HepG2 (cell line): ENCODE data around the gene USF2. TPM values are rescaled to one million over a fixed set of nuclear protein-coding genes. Genes with fewer than 3 reads are reported as not detected.

Source experiments
- BRCA1 ChIP-seq: sonication (generic); formaldehyde crosslinking; IDR thresholded peaks from 2 replicates; pipeline ENCODE4 v1.4.0; 2020; ENCODE audit warnings: missing genetic modification reagents
- KLF11 ChIP-seq: IDR thresholded peaks from 2 replicates; pipeline ENCODE4 v1.6.1; 2016; ENCODE audit warnings: missing compliant biosample characterization
- MBNL3 ChIP-seq: fragments of 250-450 bp; sonication (Bioruptor Pico); conservative IDR thresholded peaks from 2 replicates; pipeline ENCODE4 v1.8.0; 2022; ENCODE audit warnings: mild to moderate bottlenecking, inconsistent platforms
- MTA3 ChIP-seq: sonication (generic); formaldehyde crosslinking; IDR thresholded peaks from 2 replicates; pipeline ENCODE4 v1.4.0; 2020; ENCODE audit warnings: missing genetic modification reagents
- SNAPC2 ChIP-seq: sonication (generic); formaldehyde crosslinking; IDR thresholded peaks from 2 replicates; pipeline ENCODE4 v1.8.1; 2022; ENCODE audit warnings: mild to moderate bottlenecking, missing genetic modification reagents
- ZFP36L1 ChIP-seq: sonication (generic); formaldehyde crosslinking; IDR thresholded peaks from 2 replicates; pipeline ENCODE4 v1.8.0; 2022; ENCODE audit warnings: mild to moderate bottlenecking, missing genetic modification reagents, moderate library complexity
- ZMYM4 ChIP-seq: sonication (generic); formaldehyde crosslinking; IDR thresholded peaks from 2 replicates; pipeline ENCODE4 v1.8.1; 2023; ENCODE audit warnings: mild to moderate bottlenecking, missing genetic modification reagents
- ZNF24 ChIP-seq: fragments of 450-650 bp; IDR thresholded peaks from 2 replicates; pipeline ENCODE4 v1.6.1; 2017; ENCODE audit warnings: antibody characterized with exemption, mild to moderate bottlenecking
- ZNF607 ChIP-seq: sonication (generic); formaldehyde crosslinking; IDR thresholded peaks from 2 replicates; pipeline ENCODE4 v1.5.1; 2020; ENCODE audit warnings: missing genetic modification reagents, mild to moderate bottlenecking, borderline replicate concordance
- ZSCAN9 ChIP-seq: IDR thresholded peaks from 2 replicates; pipeline ENCODE4 v1.6.1; 2016; ENCODE audit warnings: borderline replicate concordance
- polyA plus RNA-seq, 8 experiments: library from polyadenylated mRNA; depleted of rRNA in 3 of 8; stranded (reverse) in 7 of 8; unstranded in 1 of 8; fragments of >200 nt; fragmentation: Illumina TruSeq in 4 of 8; extraction: Trizol in 4 of 8; gene quantifications; 2 replicates each; pipeline versions ENCODE4 v1.2.1 to v1.2.3, GENCODE V29; 2011 to 2016; ENCODE audit warnings: low read depth in 4 of 8, missing spikeins in 1 of 8, mixed read lengths in 1 of 8; ENCODE audit not compliant: insufficient read depth in 1 of 8
- total RNA-seq, 5 experiments: library from RNA; depleted of rRNA; stranded (reverse); fragments of >200 nt; fragmentation: Illumina TruSeq; extraction: Trizol; gene quantifications; 2 replicates each; pipeline ENCODE4 v1.2.3, GENCODE V29; 2016; ENCODE audit warnings: low read depth in 1 of 5
- TF ChIP-seq, protein P1 (sequence below): sonication (generic); formaldehyde crosslinking; conservative IDR thresholded peaks from 2 replicates; pipeline ENCODE4 v1.4.0; 2020; ENCODE audit warnings: missing genetic modification reagents
- TF ChIP-seq, protein P2 (sequence below): sonication (generic); formaldehyde crosslinking; IDR thresholded peaks from 2 replicates; pipeline ENCODE4 v1.4.0; 2020; ENCODE audit warnings: missing genetic modification reagents
- TF ChIP-seq, protein P3 (sequence below): sonication (generic); formaldehyde crosslinking; IDR thresholded peaks from 2 replicates; pipeline ENCODE4 v1.4.0; 2020; ENCODE audit warnings: mild to moderate bottlenecking, missing genetic modification reagents, borderline replicate concordance
- TF ChIP-seq, protein P4 (sequence below): sonication (generic); formaldehyde crosslinking; conservative IDR thresholded peaks from 2 replicates; pipeline ENCODE4 v1.4.0; 2020; ENCODE audit warnings: missing genetic modification reagents
- TF ChIP-seq, protein P5 (sequence below): sonication (generic); formaldehyde crosslinking; IDR thresholded peaks from 2 replicates; pipeline ENCODE4 v1.4.0; 2020; ENCODE audit warnings: mild to moderate bottlenecking, missing genetic modification reagents
- TF ChIP-seq, protein P6 (sequence below): sonication (generic); formaldehyde crosslinking; IDR thresholded peaks from 2 replicates; pipeline ENCODE4 v1.5.0; 2020; ENCODE audit warnings: mild to moderate bottlenecking, missing genetic modification reagents

USF2 gene
- total and polyA plus RNA-seq, 2 of the 13 experiments (the other 11 are each of a cell fraction or from before 2014, with no cell fraction given), result 54.9 to 106 TPM

DNA sequence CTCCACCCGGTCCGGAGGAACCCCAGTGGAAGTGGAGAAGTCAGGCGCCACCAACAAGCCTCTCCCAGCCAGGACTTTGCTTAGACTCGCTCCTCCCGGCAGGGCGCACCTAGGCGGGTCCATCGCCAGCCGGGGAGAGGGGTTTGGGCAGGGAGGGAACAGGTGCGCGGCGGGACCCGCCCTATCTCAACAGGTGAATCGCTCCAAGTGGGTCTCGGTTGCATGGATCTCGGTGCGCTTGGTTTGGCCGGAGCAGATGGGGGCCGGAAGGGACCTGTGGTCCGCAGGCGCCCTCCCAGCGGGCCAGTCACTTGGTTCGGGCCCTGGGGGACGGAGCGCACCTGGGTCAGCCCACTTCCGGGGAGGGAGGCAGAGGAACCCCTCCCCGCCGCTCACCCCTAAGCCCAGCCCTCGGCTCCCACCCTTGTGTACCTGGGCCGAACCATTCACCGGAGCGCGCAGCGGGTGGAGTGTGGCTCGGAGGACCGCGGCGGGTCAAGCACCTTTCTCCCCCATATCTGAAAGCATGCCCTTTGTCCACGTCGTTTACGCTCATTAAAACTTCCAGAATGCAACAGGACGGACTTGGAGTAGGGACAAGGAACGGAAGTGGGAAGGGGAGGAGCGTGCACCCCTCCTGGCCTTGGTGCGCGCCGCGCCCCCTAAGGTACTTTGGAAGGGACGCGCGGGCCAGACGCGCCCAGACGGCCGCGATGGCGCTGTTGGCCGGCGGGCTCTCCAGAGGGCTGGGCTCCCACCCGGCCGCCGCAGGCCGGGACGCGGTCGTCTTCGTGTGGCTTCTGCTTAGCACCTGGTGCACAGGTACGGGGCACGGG is 20.2 kb upstream of the USF2 start, which contains the start of gene LSR (continued):
- TF ChIP-seq, protein P1, sequence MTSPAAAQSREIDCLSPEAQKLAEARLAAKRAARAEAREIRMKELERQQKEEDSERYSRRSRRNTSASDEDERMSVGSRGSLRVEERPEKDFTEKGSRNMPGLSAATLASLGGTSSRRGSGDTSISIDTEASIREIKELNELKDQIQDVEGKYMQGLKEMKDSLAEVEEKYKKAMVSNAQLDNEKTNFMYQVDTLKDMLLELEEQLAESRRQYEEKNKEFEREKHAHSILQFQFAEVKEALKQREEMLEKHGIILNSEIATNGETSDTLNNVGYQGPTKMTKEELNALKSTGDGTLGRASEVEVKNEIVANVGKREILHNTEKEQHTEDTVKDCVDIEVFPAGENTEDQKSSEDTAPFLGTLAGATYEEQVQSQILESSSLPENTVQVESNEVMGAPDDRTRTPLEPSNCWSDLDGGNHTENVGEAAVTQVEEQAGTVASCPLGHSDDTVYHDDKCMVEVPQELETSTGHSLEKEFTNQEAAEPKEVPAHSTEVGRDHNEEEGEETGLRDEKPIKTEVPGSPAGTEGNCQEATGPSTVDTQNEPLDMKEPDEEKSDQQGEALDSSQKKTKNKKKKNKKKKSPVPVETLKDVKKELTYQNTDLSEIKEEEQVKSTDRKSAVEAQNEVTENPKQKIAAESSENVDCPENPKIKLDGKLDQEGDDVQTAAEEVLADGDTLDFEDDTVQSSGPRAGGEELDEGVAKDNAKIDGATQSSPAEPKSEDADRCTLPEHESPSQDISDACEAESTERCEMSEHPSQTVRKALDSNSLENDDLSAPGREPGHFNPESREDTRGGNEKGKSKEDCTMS (CRISPR knock-in tag), result no peak; the same call in 1 of the 2 replicates
- 0 out of 2 replicates have a peak, but pooled peaks have one; percentile 61 for TF ChIP-seq BRCA1 (CRISPR knock-in tag)
- peak; percentile 53; the same call in 1 of the 2 replicates for TF ChIP-seq ZFP36L1
- TF ChIP-seq, protein P2, sequence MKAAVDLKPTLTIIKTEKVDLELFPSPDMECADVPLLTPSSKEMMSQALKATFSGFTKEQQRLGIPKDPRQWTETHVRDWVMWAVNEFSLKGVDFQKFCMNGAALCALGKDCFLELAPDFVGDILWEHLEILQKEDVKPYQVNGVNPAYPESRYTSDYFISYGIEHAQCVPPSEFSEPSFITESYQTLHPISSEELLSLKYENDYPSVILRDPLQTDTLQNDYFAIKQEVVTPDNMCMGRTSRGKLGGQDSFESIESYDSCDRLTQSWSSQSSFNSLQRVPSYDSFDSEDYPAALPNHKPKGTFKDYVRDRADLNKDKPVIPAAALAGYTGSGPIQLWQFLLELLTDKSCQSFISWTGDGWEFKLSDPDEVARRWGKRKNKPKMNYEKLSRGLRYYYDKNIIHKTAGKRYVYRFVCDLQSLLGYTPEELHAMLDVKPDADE (CRISPR knock-in tag), result 0 out of 2 replicates have a peak, but pooled peaks have one; percentile 45
- TF ChIP-seq, protein P3, sequence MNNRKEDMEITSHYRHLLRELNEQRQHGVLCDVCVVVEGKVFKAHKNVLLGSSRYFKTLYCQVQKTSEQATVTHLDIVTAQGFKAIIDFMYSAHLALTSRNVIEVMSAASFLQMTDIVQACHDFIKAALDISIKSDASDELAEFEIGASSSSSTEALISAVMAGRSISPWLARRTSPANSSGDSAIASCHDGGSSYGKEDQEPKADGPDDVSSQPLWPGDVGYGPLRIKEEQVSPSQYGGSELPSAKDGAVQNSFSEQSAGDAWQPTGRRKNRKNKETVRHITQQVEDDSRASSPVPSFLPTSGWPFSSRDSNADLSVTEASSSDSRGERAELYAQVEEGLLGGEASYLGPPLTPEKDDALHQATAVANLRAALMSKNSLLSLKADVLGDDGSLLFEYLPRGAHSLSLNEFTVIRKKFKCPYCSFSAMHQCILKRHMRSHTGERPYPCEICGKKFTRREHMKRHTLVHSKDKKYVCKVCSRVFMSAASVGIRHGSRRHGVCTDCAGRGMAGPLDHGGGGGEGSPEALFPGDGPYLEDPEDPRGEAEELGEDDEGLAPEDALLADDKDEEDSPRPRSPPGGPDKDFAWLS (CRISPR knock-in tag), result 0 out of 2 replicates have a peak, but pooled peaks have one; percentile 21
- peak; percentile 68; the same call in 1 of the 2 replicates for TF ChIP-seq ZNF607 (CRISPR knock-in tag)
- TF ChIP-seq, protein P4, sequence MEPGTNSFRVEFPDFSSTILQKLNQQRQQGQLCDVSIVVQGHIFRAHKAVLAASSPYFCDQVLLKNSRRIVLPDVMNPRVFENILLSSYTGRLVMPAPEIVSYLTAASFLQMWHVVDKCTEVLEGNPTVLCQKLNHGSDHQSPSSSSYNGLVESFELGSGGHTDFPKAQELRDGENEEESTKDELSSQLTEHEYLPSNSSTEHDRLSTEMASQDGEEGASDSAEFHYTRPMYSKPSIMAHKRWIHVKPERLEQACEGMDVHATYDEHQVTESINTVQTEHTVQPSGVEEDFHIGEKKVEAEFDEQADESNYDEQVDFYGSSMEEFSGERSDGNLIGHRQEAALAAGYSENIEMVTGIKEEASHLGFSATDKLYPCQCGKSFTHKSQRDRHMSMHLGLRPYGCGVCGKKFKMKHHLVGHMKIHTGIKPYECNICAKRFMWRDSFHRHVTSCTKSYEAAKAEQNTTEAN (CRISPR knock-in tag), result peak; percentile 76
- no peak for TF ChIP-seq MTA3 (CRISPR knock-in tag)
- peak; percentile 69; the same call in 1 of the 2 replicates for TF ChIP-seq ZMYM4 (CRISPR knock-in tag)
- peak; percentile 70; the same call in 1 of the 2 replicates for TF ChIP-seq SNAPC2 (CRISPR knock-in tag)
- TF ChIP-seq ZSCAN9 (CRISPR knock-in tag), result peak; percentile 84
- 0 out of 2 replicates have a peak, but pooled peaks have one; percentile 15 for TF ChIP-seq ZNF24
- TF ChIP-seq MBNL3 (CRISPR knock-in tag), result no peak
- TF ChIP-seq, protein P5, sequence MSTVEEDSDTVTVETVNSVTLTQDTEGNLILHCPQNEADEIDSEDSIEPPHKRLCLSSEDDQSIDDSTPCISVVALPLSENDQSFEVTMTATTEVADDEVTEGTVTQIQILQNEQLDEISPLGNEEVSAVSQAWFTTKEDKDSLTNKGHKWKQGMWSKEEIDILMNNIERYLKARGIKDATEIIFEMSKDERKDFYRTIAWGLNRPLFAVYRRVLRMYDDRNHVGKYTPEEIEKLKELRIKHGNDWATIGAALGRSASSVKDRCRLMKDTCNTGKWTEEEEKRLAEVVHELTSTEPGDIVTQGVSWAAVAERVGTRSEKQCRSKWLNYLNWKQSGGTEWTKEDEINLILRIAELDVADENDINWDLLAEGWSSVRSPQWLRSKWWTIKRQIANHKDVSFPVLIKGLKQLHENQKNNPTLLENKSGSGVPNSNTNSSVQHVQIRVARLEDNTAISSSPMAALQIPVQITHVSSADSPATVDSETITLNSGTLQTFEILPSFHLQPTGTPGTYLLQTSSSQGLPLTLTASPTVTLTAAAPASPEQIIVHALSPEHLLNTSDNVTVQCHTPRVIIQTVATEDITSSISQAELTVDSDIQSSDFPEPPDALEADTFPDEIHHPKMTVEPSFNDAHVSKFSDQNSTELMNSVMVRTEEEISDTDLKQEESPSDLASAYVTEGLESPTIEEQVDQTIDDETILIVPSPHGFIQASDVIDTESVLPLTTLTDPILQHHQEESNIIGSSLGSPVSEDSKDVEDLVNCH (CRISPR knock-in tag), result no peak
- TF ChIP-seq, protein P6, sequence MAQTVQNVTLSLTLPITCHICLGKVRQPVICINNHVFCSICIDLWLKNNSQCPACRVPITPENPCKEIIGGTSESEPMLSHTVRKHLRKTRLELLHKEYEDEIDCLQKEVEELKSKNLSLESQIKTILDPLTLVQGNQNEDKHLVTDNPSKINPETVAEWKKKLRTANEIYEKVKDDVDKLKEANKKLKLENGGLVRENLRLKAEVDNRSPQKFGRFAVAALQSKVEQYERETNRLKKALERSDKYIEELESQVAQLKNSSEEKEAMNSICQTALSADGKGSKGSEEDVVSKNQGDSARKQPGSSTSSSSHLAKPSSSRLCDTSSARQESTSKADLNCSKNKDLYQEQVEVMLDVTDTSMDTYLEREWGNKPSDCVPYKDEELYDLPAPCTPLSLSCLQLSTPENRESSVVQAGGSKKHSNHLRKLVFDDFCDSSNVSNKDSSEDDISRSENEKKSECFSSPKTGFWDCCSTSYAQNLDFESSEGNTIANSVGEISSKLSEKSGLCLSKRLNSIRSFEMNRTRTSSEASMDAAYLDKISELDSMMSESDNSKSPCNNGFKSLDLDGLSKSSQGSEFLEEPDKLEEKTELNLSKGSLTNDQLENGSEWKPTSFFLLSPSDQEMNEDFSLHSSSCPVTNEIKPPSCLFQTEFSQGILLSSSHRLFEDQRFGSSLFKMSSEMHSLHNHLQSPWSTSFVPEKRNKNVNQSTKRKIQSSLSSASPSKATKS (CRISPR knock-in tag), result no peak; the same call in 1 of the 2 replicates
- no peak for TF ChIP-seq KLF11 (CRISPR knock-in tag)
